ENCODE data around the gene ATP5PD. TPM values are rescaled to one million over a fixed set of nuclear protein-coding genes. Genes with fewer than 3 reads are reported as not detected.

The ATP5PD gene
- total and polyA plus RNA-seq, 10 donors = 124 to 312 (median 153) TPM

GRCh38 chr17:75061055-75061438, 14.3 kb upstream of the ATP5PD start:
- DNase-seq = no peak
- peaks cover 0 to 25% (median 12%) of the 10 kb centered on the region in 6 donors for H3K4me1 ChIP-seq
- no peak overlapping the region for H3K27ac ChIP-seq
- H3K27me3 ChIP-seq (replicated peaks in 1 of 7) = no peaks in the 10 kb centered on the region
- intact Hi-C loops (cut with DNase I; ENCODE audit: low total_unique reads) = no loop called here
- H3K4me3 ChIP-seq = no peak overlapping the region
- no peaks in the 10 kb centered on the region for H3K9me3 ChIP-seq
- 89 to 95% (median 93%) methylated on average over 10 of the region's 10 CpGs for WGBS, 5 donors
- TF ChIP-seq POLR2A (IDR thresholded peaks at IDR 0.05) (no peak), CTCF (IDR thresholded peaks at IDR 0.05 in 8 of 11, conservative IDR thresholded peaks at IDR 0.05 in 3 of 11) (no peak), POLR2AphosphoS5 (IDR thresholded peaks at IDR 0.05) (no peak)
- peaks cover 0 to 93% (median 57%) of the 10 kb centered on the region in 6 donors for H3K36me3 ChIP-seq

- TF ChIP-seq POLR2AphosphoS5 (IDR thresholded peaks at IDR 0.05) (peak in 1 of 3 donors; percentile 23), POLR2A (IDR thresholded peaks at IDR 0.05) (no peak), CTCF (IDR thresholded peaks at IDR 0.05 in 8 of 11, conservative IDR thresholded peaks at IDR 0.05 in 3 of 11) (no peak)
- Histone ChIP-seq H3K4me1 (peaks cover 0 to 20% (median 11%) of the 10 kb centered on the region in 6 donors), H3K27ac (peak overlapping the region in 7 of 8 donors; percentile 9 to 62 (median 32)), H3K27me3 (replicated peaks in 1 of 7) (no peaks in the 10 kb centered on the region), H3K9me3 (no peaks in the 10 kb centered on the region), H3K4me3 (no peak overlapping the region), H3K36me3 (peaks cover 0 to 96% (median 59%) of the 10 kb centered on the region in 6 donors)
- intact Hi-C loops (cut with DNase I; ENCODE audit: low total_unique reads) = no loop called here
- no peak for DNase-seq
- WGBS, 5 donors = 91 to 98% (median 96%) methylated on average over 20 to 26 of the region's 26 CpGs
Observed at GRCh38 chr17:75060434-75061054, 13.8 kb upstream of the ATP5PD start.

GRCh38 chr17:75059369-75060345, 12.9 kb upstream of the ATP5PD start:
- Histone ChIP-seq H3K36me3 (peaks cover 0 to 96% (median 64%) of the 10 kb centered on the region in 6 donors), H3K27me3 (replicated peaks in 1 of 7) (no peaks in the 10 kb centered on the region), H3K9me3 (no peaks in the 10 kb centered on the region), H3K4me1 (peaks cover 0 to 18% (median 9%) of the 10 kb centered on the region in 6 donors), H3K4me3 (no peak overlapping the region), H3K27ac (peak overlapping the region in 7 of 8 donors; percentile 9 to 62 (median 41))
- 65 to 69% (median 68%) methylated on average over 25 of the region's 25 CpGs for WGBS, 5 donors
- intact Hi-C loops (cut with DNase I; ENCODE audit: low total_unique reads) = no loop called here
- TF ChIP-seq CTCF (IDR thresholded peaks at IDR 0.05 in 8 of 11, conservative IDR thresholded peaks at IDR 0.05 in 3 of 11) = peak in 9 of 11 experiments; percentile 14 to 61 (median 41)
- no peak for TF ChIP-seq POLR2AphosphoS5 (IDR thresholded peaks at IDR 0.05)
- no peak for TF ChIP-seq POLR2A (IDR thresholded peaks at IDR 0.05)
- no peak for DNase-seq

GRCh38 chr17:75051941-75052340, 5.2 kb upstream of the ATP5PD start:
- no peak for DNase-seq
- H3K9me3 ChIP-seq = no peaks in the 10 kb centered on the region
- peaks cover 0 to 78% (median 43%) of the 10 kb centered on the region in 6 donors for H3K36me3 ChIP-seq
- peaks cover 6 to 36% (median 21%) of the 10 kb centered on the region in 6 donors for H3K4me1 ChIP-seq
- TF ChIP-seq CTCF (IDR thresholded peaks at IDR 0.05 in 8 of 11, conservative IDR thresholded peaks at IDR 0.05 in 3 of 11) = no peak
- TF ChIP-seq POLR2A (IDR thresholded peaks at IDR 0.05) = no peak
- no peak for TF ChIP-seq POLR2AphosphoS5 (IDR thresholded peaks at IDR 0.05)
- H3K27ac ChIP-seq = no peak overlapping the region
- H3K27me3 ChIP-seq (replicated peaks in 1 of 7) = no peaks in the 10 kb centered on the region
- WGBS, 5 donors = 86 to 100% (median 92%) methylated on average over 2 of the region's 2 CpGs
- H3K4me3 ChIP-seq = no peak overlapping the region
- intact Hi-C loops (cut with DNase I; ENCODE audit: low total_unique reads) = no loop called here

All from spleen (tissue), 11 donors.